PC-3 (cell line): ENCODE data around the gene CCDC171.

Experiments
- EZH2 ChIP-seq: fragments of 300-600 bp; sonication (generic); IDR thresholded peaks from one replicate; pipeline ENCODE4 v1.6.1; 2017; ENCODE audit warnings: antibody characterized with exemption, mild to moderate bottlenecking, low read length; ENCODE audit not compliant: unreplicated experiment
- EZH2phosphoT487 ChIP-seq: fragments of 300-600 bp; sonication (generic); IDR thresholded peaks from 2 replicates; pipeline ENCODE4 v1.6.1; 2018; ENCODE audit warnings: mild to moderate bottlenecking, antibody characterized with exemption, low read length, borderline replicate concordance
- TF ChIP-seq, protein P1 (sequence below): fragments of 300-600 bp; sonication (generic); conservative IDR thresholded peaks from 2 replicates; pipeline ENCODE4 v1.5.1; 2017; ENCODE audit warnings: antibody characterized with exemption, low read depth, mild to moderate bottlenecking, low read length

GRCh38 chr9:15778861-15779260 lies 226.0 kb downstream of the CCDC171 start:
- TF ChIP-seq, protein P1, sequence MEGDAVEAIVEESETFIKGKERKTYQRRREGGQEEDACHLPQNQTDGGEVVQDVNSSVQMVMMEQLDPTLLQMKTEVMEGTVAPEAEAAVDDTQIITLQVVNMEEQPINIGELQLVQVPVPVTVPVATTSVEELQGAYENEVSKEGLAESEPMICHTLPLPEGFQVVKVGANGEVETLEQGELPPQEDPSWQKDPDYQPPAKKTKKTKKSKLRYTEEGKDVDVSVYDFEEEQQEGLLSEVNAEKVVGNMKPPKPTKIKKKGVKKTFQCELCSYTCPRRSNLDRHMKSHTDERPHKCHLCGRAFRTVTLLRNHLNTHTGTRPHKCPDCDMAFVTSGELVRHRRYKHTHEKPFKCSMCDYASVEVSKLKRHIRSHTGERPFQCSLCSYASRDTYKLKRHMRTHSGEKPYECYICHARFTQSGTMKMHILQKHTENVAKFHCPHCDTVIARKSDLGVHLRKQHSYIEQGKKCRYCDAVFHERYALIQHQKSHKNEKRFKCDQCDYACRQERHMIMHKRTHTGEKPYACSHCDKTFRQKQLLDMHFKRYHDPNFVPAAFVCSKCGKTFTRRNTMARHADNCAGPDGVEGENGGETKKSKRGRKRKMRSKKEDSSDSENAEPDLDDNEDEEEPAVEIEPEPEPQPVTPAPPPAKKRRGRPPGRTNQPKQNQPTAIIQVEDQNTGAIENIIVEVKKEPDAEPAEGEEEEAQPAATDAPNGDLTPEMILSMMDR = no peak
- TF ChIP-seq EZH2 (no peak), EZH2phosphoT487 (no peak)
